Lower leg skin (tissue), 3 donors: Measurements from ENCODE around the gene PHYHD1.

ENCODE experiments used
- CTCF ChIP-seq, 3 donors: fragments of 450-650 bp; IDR thresholded peaks; one replicate each; pipeline ENCODE4 v1.5.1; 2016; ENCODE audit warnings: antibody characterized with exemption in 3 of 3, mild to moderate bottlenecking in 3 of 3, moderate library complexity in 2 of 3
- POLR2A ChIP-seq, 2 donors: fragments of 450-650 bp; IDR thresholded peaks; one replicate each; pipeline ENCODE4 v1.6.1; 2016 to 2017; ENCODE audit warnings: antibody characterized with exemption in 2 of 2, mild to moderate bottlenecking in 1 of 2, moderate library complexity in 1 of 2

- TF ChIP-seq CTCF (IDR thresholded peaks at IDR 0.05) (no peak), POLR2A (IDR thresholded peaks at IDR 0.05) (no peak)
These were observed 18.3 kb upstream of the PHYHD1 start for GRCh38 chr9:128902351-128903078.
